MCF 10A (cell line): ENCODE measurements around the gene RAB4A. TPM values are rescaled to one million over a fixed set of nuclear protein-coding genes. Genes with fewer than 3 reads are reported as not detected.

ENCODE experiments used
- BruUV-seq: library from RNA; stranded (reverse); fragments of 400-500 nt; replicated peaks from 2 replicates; lab custom pipeline; 2021; lab: Mats Ljungman, UMichigan
- CTCF ChIA-PET: fragments of 300-600 bp; sonication (Branson Sonifier 250); formaldehyde crosslinking; extraction: SDS; loops from one replicate; lab custom pipeline; 2021; ENCODE audit warnings: antibody characterized with exemption, inconsistent platforms; lab: Yijun Ruan, JAX
- POLR2A ChIA-PET: fragments of 300-600, 350-650 bp; sonication (Branson Sonifier 250); formaldehyde crosslinking; extraction: SDS; loops from one replicate; lab custom pipeline; 2020; ENCODE audit warnings: antibody characterized with exemption, inconsistent platforms; lab: Yijun Ruan, JAX
- DNase-seq: peaks from one replicate; pipeline ENCODE4 v3.0.0-alpha.2; 2018; ENCODE audit not compliant: unreplicated experiment
- H3K27ac Mint-ChIP-seq: one replicate; pipeline ENCODE4 v1.8.0; 2022; ENCODE audit warnings: mild to moderate bottlenecking, low read depth, mixed read lengths; ENCODE audit not compliant: unreplicated experiment
- H3K27me3 Mint-ChIP-seq: one replicate; pipeline ENCODE4 v1.8.0; 2022; ENCODE audit warnings: mixed read lengths; ENCODE audit not compliant: insufficient read depth, unreplicated experiment
- H3K36me3 Mint-ChIP-seq: one replicate; pipeline ENCODE4 v1.8.0; 2022; ENCODE audit warnings: mild to moderate bottlenecking, moderate library complexity, mixed read lengths; ENCODE audit not compliant: insufficient read depth, unreplicated experiment
- H3K4me1 Mint-ChIP-seq: one replicate; pipeline ENCODE4 v1.8.0; 2022; ENCODE audit warnings: mixed read lengths; ENCODE audit not compliant: insufficient read depth, unreplicated experiment
- H3K4me3 Mint-ChIP-seq: one replicate; pipeline ENCODE4 v1.8.0; 2022; ENCODE audit warnings: mild to moderate bottlenecking, moderate library complexity, mixed read lengths; ENCODE audit not compliant: unreplicated experiment
- H3K9me3 Mint-ChIP-seq: one replicate; pipeline ENCODE4 v1.8.0; 2022; ENCODE audit warnings: mixed read lengths; ENCODE audit not compliant: unreplicated experiment
- intact Hi-C: fragments of 100-400 bp; cut with micrococcal nuclease; formaldehyde crosslinking; loops from 2 replicates; pipeline ENCODE4 v1.14.1; 2022
- total RNA-seq: library from RNA; stranded (reverse); gene quantifications from 2 replicates; pipeline ENCODE4 v1.2.3, GENCODE V29; 2022
- TF ChIP-seq, protein P1 (sequence below): fragments of 200-600 bp; IDR thresholded peaks from one replicate; pipeline ENCODE4 v1.8.0; 2022; ENCODE audit warnings: antibody characterized with exemption, mild to moderate bottlenecking; ENCODE audit not compliant: unreplicated experiment

RAB4A gene
- total RNA-seq, 1 experiment from 2014 or later: 87.4 TPM

DNA sequence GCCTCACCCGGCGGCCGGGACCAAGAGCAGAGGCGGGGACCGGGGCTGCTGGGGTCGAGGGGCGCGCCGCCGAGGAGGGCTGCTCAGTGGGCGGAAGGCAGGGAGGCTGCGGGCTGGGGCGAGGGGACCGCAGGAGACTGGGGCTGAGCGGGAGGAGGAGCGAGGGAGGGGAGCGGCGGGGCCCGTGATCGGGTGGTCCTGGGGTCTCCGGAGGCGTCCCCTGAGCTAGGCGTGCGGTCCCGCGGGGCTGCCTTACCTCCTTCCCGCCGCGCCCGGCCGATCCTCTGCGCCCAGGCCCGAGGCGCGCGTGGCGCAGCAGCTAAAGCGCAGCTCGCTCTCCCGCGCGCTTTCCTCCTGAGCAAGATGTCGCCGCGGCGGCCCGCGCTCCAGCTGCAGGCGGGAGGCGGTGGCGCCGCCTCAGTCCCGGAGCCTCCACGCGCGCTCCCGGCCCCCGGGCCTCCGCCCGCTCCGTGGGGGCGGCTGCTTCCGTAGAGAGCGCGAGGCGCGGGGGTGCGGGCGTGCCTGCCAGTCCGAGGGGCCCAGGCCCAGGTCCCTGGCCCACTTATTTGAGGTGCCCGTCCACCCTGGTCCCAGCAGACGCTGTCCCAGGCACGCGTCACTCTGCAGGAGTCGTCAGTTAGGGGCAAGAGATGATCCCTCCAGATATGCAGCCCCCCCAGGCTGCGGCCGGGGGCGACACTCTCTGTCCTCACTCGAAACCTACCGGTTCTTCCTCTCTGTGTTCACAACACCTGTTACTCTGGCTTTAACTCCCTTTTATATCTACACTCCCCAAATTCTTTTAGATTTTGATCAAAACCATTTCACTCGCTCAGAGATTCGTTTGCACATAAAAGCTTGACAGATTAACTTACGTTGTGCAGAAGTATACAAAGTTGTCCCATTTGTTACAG lies 72.0 kb downstream of the RAB4A start, which contains the start of gene CCSAP:
Gene CCSAP, minus strand, starts transcription at position 392 of the 914 bp plus-strand sequence. CDS start 582 bp downstream, outside the sequence.
- H3K36me3 Mint-ChIP-seq: peaks cover 6% of the 10 kb centered on the region
- CTCF ChIA-PET: interaction anchor here (0.7 to 1.7 kb wide), 4 partner anchors 11 to 110 kb away, joined by 3 to 6 read pairs (median 5); no protein-coding TSS in a partner anchor

GRCh38 chr1:229344139-229344538 lies 73.2 kb downstream of the RAB4A start:
- no TSS peak for BruUV-seq
- peak overlapping the region; percentile 89 for H3K4me3 Mint-ChIP-seq

More for the DNA sequence above, 72.0 kb downstream of the RAB4A start, which contains the start of gene CCSAP:
- peak within 1 kb of the TSS; percentile 80 for H3K27ac Mint-ChIP-seq
- TF ChIP-seq, protein P1, sequence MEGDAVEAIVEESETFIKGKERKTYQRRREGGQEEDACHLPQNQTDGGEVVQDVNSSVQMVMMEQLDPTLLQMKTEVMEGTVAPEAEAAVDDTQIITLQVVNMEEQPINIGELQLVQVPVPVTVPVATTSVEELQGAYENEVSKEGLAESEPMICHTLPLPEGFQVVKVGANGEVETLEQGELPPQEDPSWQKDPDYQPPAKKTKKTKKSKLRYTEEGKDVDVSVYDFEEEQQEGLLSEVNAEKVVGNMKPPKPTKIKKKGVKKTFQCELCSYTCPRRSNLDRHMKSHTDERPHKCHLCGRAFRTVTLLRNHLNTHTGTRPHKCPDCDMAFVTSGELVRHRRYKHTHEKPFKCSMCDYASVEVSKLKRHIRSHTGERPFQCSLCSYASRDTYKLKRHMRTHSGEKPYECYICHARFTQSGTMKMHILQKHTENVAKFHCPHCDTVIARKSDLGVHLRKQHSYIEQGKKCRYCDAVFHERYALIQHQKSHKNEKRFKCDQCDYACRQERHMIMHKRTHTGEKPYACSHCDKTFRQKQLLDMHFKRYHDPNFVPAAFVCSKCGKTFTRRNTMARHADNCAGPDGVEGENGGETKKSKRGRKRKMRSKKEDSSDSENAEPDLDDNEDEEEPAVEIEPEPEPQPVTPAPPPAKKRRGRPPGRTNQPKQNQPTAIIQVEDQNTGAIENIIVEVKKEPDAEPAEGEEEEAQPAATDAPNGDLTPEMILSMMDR: no peak
- H3K9me3 Mint-ChIP-seq: no peaks in the 10 kb centered on the region
- DNase-seq: peak; percentile 52
- peak within 1 kb of the TSS; percentile 89 for H3K4me3 Mint-ChIP-seq
- no TSS peak for BruUV-seq
- peaks cover 29% of the 10 kb centered on the region for H3K4me1 Mint-ChIP-seq
- intact Hi-C loops: loop anchor here (5.0 to 10.0 kb wide), 3 partner anchors 71 to 109 kb away; partner anchors contain the start of gene RAB4A
- POLR2A ChIA-PET: interaction anchor here (0.7 to 4.1 kb wide), 19 partner anchors 15 to 696 kb away, joined by 3 to 56 read pairs (median 4); partner anchors contain the start of genes NUP133 and RAB4A
- peaks cover 24% of the 10 kb centered on the region for H3K27me3 Mint-ChIP-seq

DNA sequence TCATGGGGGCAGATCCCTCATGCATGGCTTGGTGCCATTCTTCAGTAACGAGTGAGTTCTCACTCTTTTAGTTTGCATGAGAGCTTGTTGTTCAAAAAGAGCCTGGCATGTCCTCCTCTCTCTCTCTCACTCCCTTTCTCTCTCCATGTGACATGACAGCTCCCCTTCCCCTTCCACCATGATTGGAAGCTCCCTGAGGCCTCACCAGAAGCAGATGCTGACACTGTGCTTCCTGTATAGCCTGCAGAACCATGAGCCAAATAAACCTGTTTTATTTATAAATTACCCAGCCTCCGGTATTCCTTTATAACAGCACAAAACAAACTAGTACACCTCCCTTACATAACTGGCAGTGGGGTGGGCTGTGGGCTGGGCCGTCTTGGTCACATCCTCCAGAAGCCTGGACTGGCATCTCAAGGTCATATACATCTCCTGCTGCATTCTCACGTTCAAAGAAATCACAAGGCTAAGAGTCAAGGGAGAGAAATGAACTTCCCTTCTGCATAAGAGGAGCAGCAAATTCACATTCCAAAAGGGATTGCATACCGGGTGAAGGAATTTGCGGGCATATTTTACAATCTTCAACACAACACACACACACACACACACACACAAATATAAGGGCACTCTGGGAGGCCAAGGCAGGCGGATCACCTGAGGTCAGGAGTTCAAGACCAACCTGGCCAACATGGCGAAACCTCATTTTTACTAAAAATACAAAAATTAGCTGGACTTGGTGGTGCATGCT lies 74.2 kb downstream of the RAB4A start:
- H3K9me3 Mint-ChIP-seq: no peaks in the 10 kb centered on the region
- peaks cover 6% of the 10 kb centered on the region for H3K36me3 Mint-ChIP-seq
- H3K4me3 Mint-ChIP-seq: no peak overlapping the region
- no peak for DNase-seq
- TF ChIP-seq, protein P1: no peak
- CTCF ChIA-PET: interaction anchor here (0.6 to 1.7 kb wide), 5 partner anchors 87 to 621 kb away, joined by 3 to 5 read pairs (median 4); no protein-coding TSS in a partner anchor
- BruUV-seq: no TSS peak
- peaks cover 24% of the 10 kb centered on the region for H3K27me3 Mint-ChIP-seq
- POLR2A ChIA-PET: interaction anchor here (0.8 to 1.0 kb wide), 2 partner anchors 10 to 77 kb away, joined by 3 read pairs; no protein-coding TSS in a partner anchor
- no peak overlapping the region for H3K27ac Mint-ChIP-seq
- peaks cover 10% of the 10 kb centered on the region for H3K4me1 Mint-ChIP-seq
- intact Hi-C loops: loop anchor here (5.0 to 10.0 kb wide), 3 partner anchors 70 to 107 kb away; partner anchors contain the start of gene RAB4A

More at GRCh38 chr1:229344139-229344538, 73.2 kb downstream of the RAB4A start:
- no peak overlapping the region for H3K27ac Mint-ChIP-seq
- no peaks in the 10 kb centered on the region for H3K9me3 Mint-ChIP-seq
- H3K27me3 Mint-ChIP-seq: peaks cover 24% of the 10 kb centered on the region
- POLR2A ChIA-PET: interaction anchor here (1.0 to 2.2 kb wide), 3 partner anchors 13 to 97 kb away, joined by 3 to 6 read pairs (median 3); no protein-coding TSS in a partner anchor
- CTCF ChIA-PET: interaction anchor here (0.6 to 1.7 kb wide), 6 partner anchors 10 to 1178 kb away, joined by 3 to 6 read pairs (median 3); no protein-coding TSS in a partner anchor
- DNase-seq: no peak
- H3K4me1 Mint-ChIP-seq: peaks cover 20% of the 10 kb centered on the region
- TF ChIP-seq, protein P1: no peak
- intact Hi-C loops: loop anchor here (5.0 to 10.0 kb wide), 3 partner anchors 71 to 108 kb away; partner anchors contain the start of gene RAB4A
- H3K36me3 Mint-ChIP-seq: peaks cover 6% of the 10 kb centered on the region
